GM21381 (cell line): ENCODE measurements around the gene NCKAP1.
"Not testable (repeated sequence)": the region's sequence is repeated elsewhere in the genome, so short reads cannot be mapped to it uniquely, and the experiment has no call there.

Experiments used
- ATAC-seq: cut with Tn5 transposase; IDR thresholded peaks from one replicate; pipeline ENCODE4 v1.9.1; 2021; ENCODE audit warnings: mild to moderate bottlenecking, moderate library complexity; ENCODE audit not compliant: unreplicated experiment

The NCKAP1 gene

DNA sequence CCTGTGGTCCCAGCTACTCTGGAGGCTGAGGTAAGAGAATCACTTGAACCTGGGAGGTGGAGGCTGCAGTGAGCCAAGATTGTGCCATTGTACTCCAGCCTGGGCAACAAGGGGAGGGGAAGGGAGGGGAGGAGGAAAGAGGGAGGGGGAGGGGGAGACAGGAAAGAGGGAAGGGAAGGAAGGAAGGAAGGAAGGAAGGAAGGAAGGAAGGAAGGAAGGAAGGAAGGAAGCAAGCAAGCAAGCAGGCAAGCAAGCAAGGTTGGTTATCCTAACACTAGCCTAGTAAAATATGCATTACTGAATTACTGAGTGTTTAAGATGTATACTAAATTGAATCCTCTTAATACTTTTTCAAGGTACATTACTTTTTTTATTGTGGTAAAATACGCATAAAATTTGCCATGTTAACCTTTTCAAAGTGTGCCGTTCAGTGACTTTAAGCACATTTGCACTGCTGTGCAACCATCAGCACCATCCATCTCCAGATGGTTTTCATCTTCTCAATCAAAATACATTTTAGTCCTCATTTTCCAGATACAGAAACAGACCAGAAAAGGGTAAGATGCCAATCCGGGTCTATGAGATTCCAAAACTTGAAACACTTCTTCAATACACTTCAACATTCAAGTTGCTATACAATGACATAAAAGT lies 28.9 kb downstream of the NCKAP1 start:
- no peak for ATAC-seq

DNA sequence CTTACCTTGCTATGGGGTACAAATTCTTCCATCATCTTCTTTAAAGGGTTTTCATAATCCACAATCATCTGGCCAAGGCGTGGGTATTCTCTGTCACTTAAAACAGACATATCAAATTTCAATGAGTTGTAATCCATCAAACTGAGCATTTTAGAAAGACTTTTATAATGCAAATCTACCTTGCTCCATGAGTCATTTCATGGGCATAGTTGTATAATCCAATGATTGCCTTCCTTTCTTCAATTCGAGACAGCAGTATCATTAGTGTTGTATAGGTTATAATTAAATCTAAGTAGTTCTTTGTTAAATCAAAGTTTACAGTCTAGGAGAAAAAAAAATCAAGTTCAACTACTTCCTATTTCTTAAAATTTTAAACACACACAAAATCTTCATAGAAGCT lies 36.3 kb downstream of the NCKAP1 start:
- ATAC-seq = no peak

DNA sequence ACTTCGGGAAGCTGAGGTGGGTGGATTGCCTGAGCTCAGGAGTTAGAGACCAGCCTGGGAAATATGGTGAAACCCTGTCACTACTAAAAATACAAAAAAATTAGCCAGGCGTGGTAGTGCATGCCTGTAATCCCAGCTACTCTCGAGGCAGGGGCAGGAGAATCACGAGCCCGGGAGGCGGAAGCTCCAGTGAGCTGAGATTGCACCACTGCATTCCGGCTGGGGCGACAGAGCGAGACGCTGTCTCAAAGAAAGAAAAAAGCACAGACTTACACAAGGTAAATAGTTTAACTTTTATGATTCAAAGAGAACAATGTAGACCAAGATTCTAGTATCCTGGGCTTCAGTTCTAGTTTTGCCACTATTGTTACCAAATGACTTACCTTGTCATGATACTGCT lies 37.4 kb downstream of the NCKAP1 start:
- no peak for ATAC-seq

DNA sequence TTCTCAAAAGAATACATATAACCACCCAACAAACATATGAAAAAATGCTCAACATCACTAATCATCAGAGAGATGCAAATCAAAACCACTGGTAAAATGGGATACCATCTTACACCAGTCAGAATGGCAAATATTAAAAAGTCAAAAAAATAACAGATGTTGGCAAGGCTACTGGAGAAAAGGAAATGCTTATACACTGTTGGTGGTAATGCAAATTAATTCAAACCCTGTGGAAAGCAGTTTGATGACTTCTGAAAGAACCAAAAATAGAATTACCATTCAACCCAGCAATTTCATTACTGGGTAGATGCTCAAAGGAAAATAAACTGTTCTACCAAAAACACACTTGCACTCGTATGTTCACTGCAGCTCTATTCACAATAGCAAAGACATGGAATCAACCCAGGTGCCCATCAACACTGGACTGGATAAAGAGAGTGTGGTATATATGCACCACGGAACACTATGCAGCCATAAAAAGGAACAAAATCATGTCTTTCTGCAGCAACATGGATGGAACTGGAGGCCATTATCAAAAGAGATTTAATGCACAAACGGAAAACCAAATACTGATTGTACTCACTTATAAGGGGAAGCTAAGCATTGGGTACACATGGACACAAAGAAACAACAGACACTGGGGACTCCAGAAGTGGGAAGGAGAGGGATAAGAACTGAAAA lies 38.8 kb downstream of the NCKAP1 start:
- ATAC-seq = no peak

DNA sequence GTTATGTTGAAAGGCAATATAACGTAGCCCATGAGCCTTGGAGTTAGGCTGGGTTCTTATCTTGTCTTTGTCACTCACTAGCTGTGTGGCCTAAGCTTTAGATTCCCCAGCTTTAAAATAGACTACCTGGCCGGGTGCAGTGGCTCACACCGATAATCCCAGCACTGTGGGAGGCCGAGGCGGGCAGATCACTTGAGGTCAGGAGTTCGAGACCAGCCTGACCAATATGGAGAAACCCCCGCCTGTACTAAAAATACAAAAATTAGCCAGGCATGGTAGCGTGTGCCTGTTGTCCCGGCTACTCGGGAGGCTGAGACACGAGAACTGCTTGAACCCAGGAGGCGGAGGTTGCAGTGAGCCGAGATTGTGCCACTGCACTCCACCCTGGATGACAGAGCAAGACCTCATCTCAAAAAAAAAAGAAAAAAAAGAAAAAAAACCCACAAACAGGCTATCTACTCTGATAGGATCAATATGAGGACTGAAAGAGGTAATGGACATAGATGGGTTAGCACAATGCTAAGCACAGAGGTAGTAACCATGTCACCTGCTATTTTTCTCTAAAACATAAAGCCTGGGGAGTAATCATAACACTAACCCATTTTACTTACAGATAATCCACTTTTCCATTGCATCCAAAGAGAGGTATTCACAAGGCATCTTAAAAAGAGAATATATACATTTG lies 43.9 kb downstream of the NCKAP1 start:
- ATAC-seq = no peak

DNA sequence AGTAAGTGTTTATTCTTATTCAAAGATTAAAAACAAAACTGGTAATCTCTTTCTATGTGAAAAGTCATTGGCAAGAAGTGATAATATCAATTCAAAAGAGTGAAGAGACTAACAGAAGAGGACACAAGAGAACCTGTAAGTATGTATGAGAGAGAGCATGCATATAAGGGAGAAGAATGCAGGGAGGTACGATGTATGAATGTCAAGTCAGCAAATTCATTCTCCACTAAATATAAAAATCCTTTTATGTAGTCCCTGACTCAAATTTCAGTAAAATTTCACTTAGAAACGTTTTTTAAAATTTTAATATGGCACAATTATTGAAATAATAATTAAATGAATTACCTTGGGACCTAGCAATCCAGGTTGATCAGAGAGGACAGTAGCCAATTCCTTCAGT lies 55.3 kb downstream of the NCKAP1 start:
- no peak for ATAC-seq

DNA sequence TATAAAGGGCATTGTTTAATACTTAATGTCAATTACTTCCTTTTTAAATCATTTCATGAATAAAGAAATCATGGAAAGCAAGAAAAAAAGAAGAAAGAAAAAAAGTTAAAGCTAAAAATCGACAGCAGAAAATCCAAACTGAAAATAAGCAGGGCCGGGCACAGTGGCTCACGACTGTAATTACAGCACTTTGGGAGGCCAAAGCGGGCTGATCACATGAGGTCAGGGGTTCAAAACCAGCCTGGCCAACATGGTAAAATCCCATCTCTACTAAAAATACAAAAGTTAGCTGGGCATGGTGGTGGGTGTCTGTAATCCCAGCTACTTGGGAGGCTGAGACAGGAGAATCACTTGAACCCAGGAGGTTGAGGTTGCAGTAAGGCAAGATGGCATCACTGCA lies 56.8 kb downstream of the NCKAP1 start:
- not testable (repeated sequence) for ATAC-seq

DNA sequence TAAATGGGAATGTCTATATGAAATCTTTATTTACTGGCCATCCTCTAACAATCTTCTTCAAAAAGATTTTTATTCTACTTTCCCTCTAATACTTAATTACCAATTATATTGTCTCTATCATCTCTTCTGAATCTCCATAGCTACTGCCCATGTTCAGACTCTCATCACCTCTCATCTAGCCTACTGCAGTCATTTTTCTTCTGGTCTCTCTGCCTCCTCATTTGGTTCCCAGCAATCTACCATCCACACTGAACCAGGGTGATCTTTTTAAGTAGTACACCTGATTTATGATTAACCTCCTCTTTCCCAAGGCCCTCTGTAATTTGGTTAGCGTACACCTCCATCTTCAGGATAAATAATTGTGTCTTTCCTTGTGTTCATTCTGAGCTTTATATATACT lies 57.6 kb downstream of the NCKAP1 start:
- ATAC-seq = no peak

DNA sequence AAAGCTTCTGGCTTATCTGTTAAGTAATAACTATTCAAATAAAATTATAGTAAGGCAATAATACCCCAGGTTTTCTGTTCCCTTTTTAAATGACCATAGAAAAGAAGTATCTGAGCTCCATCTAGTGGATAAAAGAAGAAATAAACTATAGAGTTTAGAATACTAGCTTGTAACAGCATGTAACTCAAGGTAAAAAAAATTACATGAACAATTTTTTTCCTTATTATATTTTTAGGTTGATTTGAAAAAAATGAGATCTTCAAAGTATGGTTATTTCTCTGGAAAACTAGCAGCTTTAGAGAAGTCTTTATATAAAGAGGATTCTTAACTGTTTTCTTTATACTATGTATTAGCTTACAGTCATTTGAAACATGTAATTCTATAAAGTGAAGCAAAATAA lies 58.1 kb downstream of the NCKAP1 start:
- peak; percentile 64 for ATAC-seq

DNA sequence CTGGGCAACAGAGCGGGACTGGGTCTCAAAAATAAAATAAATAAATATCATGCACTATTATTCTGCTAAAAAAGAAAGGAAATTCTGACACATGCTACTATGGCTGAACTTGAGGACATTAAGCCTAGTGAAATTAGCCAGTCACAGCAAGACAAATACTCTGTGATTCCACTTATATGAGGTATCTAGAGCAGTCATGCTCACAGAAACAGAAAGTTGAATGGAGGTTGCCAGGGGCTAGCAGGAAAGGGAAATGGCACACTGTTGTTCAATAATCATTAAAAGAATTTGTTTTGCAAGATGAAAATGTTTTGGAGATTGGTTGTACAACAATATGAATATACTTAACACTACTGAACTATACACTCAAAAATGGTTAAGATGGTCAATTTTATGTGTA lies 60.8 kb downstream of the NCKAP1 start:
- peak; percentile 60 for ATAC-seq

DNA sequence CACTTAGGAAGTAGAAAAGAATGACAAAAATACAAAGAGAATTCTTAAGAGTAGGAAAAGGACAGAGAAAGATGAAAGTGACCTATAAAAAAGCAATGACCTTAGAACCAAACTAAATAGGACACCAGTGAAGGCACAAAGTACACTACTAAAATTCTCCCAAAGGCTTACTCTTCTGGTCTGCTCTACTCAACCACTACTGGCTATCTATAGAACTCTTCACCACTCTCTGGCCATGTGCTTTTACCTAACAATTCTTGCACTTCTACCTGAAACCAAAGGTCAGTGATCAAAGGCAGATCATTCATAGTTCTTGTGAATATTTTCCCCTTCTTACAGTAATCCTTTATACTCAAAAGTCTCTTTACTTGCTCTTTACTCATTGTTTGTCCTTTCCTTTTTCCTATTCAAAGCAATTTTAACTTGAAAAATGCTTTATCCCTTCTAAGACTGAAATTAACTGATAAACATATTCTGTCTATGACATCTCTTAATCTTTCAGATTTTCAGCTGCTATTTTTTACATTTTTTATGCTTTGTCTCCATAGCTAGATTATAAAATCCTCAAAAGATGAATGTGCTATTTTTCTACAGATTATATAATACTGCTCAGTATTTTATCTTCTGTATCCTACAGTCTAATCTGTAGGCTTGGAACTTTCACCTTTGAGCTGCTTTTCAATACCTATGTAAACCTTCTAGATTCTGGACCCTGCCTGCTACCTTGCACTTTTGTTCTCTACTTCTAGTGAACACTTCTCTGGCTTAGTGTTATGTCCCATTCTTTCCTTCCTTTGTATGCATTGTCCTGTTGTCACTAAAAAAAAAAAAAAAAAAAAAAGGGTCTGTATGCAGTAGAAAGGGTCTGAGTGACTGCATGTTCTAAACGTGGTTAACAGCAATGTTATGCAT lies 64.6 kb downstream of the NCKAP1 start:
- no peak for ATAC-seq

DNA sequence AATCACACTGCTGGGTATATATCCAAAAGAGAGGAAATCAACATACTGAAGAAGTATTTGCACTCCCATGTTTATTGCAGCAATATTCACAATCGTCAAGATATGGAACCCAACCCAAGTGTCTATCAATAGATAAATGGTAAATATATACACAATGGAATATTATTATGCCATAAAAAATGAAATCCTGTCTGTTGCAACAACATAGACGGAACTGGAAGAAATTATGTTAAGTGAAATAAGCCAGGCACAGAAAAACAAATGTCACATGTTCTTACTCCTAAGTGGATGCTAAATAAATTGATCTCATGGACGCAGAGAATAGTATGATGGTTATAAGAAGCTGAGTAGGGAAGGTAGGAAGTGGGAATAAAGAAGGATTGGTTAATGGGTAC lies 65.7 kb downstream of the NCKAP1 start:
- no peak for ATAC-seq

DNA sequence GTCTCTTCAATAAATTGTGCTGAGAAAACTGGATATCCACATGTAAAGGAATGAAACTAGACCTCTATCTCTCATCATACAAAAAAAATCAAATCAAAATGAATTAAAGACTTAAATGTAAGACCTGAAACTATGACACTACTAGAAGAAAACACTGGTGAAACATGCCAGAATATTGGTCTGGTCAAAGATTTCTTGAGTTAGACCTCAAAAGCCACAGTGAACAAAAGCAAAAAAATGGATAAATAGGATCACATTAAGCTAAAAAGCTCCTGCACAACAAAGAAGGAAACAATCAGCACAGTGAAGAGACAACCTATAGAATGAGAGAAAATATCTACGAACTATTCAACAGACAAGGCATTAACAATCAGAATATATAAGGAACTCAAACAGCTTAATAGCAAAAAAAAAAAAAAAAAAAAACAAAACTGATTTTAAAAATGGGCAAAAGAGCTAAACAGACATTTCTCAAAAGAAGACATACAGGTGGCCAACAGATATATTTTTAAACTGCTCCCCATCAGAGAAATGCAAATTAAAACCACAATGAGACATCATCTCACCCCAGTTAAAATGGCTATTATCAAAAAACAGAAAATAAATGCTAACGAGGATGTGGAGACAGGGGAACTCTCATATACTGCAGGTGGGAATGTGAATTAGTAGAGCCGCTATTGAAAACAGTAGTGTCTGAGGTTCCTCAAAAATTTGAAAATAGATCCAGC lies 66.3 kb downstream of the NCKAP1 start:
- ATAC-seq = peak; percentile 53

DNA sequence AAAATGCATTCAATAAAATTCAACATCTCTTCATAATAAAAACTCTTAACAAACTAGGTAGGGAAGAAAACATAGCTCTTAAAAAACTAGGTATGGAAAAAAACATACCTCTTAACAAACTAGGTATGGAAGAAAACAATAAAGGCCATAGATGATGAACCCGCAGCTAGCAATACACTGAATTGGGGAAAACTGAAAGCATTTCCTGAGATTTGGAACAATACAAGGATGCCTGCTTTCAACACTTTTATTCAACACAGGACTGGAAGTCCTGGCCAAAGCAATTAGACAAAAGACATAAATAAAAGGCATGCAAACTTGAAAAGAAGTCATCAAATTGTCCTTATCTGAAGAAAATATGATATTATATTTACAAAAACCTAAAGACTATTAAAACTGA lies 67.8 kb downstream of the NCKAP1 start:
- no peak for ATAC-seq

DNA sequence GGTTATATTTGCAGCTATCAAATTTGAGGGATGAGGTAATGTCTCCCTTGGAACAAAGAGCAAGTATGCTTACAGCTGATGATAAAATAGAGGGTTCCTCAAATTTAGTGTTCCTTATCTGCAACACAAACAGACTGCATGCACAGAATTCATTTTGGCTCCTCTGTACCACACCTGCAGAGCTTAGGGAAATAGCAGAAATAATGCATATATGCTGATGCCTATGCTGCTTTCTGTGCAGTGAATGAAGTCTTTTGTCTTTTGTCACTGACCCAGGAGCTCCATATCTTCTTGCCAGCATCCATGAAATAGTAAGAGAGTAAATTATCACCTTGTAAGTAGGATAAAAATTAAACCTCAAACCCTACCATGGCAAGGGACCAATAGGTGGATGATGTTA lies 69.8 kb downstream of the NCKAP1 start:
- ATAC-seq = no peak

DNA sequence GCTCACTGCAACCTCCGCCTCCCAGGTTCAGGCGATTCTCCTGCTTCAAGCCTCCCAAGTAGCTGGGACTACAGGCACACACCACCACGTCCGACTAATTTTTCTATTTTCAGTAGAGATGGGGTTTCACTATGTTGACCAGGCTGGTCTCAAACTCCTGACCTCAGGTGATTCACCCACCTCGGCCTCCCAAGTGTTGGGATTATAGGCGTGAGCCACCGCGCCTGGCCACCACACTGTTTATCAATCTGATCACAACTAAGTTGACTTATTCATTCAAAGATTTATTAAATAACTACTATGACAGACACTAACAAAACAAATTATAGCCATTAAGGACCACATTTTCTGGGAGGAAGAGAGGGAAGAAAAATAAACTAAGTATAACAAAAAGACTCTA lies 71.9 kb downstream of the NCKAP1 start:
- ATAC-seq = not testable (repeated sequence)

DNA sequence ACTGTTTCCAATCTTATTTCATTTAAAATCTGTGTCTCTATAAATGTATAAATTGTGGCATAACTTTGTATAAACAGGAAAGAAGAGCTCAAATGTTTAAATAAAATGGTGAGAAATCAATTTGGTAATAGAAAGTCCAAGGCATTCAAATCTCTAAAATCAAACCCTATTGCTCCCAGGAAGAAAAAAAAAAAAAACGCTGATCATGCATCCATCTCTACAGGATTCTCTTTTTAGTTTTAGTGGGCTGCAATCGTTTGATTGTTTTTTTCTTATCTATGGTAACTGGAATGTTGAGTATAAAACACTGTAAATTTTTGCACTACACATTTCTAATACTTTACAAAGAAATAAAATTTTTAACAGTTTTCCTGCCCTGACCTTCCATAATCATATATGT lies 75.6 kb downstream of the NCKAP1 start:
- no peak for ATAC-seq

DNA sequence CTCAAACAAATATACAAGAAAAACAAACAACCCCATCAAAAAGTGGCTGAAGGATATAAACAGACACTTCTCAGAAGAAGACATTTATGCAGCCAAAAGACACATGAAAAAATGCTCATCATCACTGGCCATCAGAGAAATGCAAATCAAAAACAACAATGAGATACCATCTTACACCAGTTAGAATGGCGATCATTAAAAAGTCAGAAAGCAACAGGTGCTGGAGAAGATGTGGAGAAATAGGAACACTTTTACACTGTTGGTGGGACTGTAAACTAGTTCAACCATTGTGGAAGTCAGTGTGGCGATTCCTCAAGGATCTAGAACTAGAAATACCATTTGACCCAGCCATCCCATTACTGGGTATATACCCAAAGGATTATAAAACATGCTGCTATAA lies 77.4 kb downstream of the NCKAP1 start:
- ATAC-seq = not testable (repeated sequence)

DNA sequence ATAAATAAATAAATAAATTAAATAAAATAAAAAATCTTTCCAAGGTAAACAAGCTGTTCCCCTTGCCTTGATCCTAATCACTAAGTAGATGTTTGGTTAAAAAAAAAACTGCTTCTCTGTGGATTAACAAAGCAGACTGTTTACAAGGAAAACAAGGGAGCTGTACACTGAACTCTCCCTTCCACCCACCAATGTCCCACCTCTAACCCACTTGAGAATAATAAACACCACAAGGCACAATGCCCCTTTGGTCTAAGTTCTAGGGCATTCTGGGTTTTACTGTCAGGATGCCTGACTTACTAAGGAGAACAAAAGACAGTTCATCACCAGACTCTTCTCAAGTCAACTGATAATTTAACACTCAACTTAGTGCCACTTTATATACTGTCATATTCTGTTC lies 83.5 kb downstream of the NCKAP1 start:
- no peak for ATAC-seq

DNA sequence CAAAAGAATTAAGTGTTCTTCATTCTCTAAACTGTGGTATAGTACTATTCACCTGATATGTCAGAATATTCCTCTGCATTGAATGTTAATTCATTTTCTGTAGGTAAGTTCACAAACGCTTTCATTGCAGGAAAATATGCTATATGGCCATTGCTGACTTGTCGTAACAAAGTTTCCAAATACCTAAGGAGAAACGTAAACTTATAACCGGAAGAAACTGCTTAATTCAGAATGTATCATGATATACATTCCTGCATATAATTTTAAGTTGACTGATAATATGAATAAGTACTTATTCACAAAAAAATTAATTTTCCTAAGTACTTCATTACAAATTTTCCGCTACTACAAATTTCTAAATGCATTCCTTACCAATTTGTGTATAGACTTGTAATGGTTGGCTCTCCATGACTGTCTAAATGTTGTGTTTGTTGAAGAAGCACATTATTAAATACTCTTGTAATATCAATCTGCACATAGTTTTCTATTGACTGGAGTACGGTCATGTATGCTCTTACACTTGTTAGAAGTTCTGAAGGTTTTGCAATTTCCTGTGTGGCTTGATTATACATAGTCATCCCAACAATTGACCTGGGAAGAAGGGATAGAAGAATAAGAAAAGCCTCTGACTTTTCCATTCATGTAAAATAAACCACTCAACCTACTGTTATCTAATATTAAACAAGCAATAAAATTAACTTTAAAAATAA lies 85.4 kb downstream of the NCKAP1 start:
- ATAC-seq = no peak
